ENCODE results near the gene EBI3. TPM values are rescaled to one million over a fixed set of nuclear protein-coding genes. Genes with fewer than 3 reads are reported as not detected.
"Not testable (repeated sequence)": the region's sequence is repeated elsewhere in the genome, so short reads cannot be mapped to it uniquely, and the experiment has no call there.

Gene EBI3
- total RNA-seq, 1 donor from 2014 or later, result 0.92 TPM

GRCh38 chr19:4198467-4199126 lies 30.7 kb upstream of the EBI3 start:
- no peak for DNase-seq
- no peak for ATAC-seq
- intact Hi-C loops (cut with micrococcal nuclease), result no loop called here

GRCh38 chr19:4199699-4200293 lies 29.5 kb upstream of the EBI3 start:
- ATAC-seq (no peak), DNase-seq (no peak)
- intact Hi-C loops (cut with micrococcal nuclease), result no loop called here

GRCh38 chr19:4200940-4201542 lies 28.3 kb upstream of the EBI3 start:
- ATAC-seq (no peak), DNase-seq (no peak)
- intact Hi-C loops (cut with micrococcal nuclease), result no loop called here

- intact Hi-C loops (cut with micrococcal nuclease), result no loop called here
- DNase-seq, result no peak
- ATAC-seq, result no peak
These were observed 27.5 kb upstream of the EBI3 start for GRCh38 chr19:4201798-4202197.

- intact Hi-C loops (cut with micrococcal nuclease), result no loop called here
- DNase-seq (no peak), ATAC-seq (no peak)
These were observed 22.4 kb upstream of the EBI3 start for GRCh38 chr19:4206818-4207484.

GRCh38 chr19:4208385-4209094 lies 20.8 kb upstream of the EBI3 start:
- DNase-seq (no peak), ATAC-seq (no peak)
- intact Hi-C loops (cut with micrococcal nuclease), result no loop called here

- ATAC-seq, result no peak
- DNase-seq, result no peak
- intact Hi-C loops (cut with micrococcal nuclease), result no loop called here
These were observed 19.1 kb upstream of the EBI3 start for GRCh38 chr19:4210166-4210731.

GRCh38 chr19:4213116-4213515 lies 16.2 kb upstream of the EBI3 start:
- intact Hi-C loops (cut with micrococcal nuclease), result no loop called here
- DNase-seq, result no peak
- ATAC-seq, result no peak

- intact Hi-C loops (cut with micrococcal nuclease), result no loop called here
- ATAC-seq (no peak), DNase-seq (no peak)
These were observed 13.5 kb upstream of the EBI3 start for GRCh38 chr19:4215807-4216206.

GRCh38 chr19:4216846-4217245 lies 12.5 kb upstream of the EBI3 start:
- ATAC-seq, result no peak
- DNase-seq, result no peak
- intact Hi-C loops (cut with micrococcal nuclease), result no loop called here

- ATAC-seq, result no peak
- intact Hi-C loops (cut with micrococcal nuclease), result no loop called here
These were observed 11.7 kb upstream of the EBI3 start for GRCh38 chr19:4217429-4218264.

GRCh38 chr19:4218523-4218922 lies 10.8 kb upstream of the EBI3 start:
- intact Hi-C loops (cut with micrococcal nuclease); DNase-seq; ATAC-seq: not testable (repeated sequence)

More at GRCh38 chr19:4217429-4218264, 11.7 kb upstream of the EBI3 start:
- DNase-seq, result no peak

- intact Hi-C loops (cut with micrococcal nuclease), result no loop called here
- no peak for ATAC-seq
- DNase-seq, result no peak
These were observed 9.1 kb upstream of the EBI3 start for GRCh38 chr19:4220188-4220587.

- no peak for DNase-seq
- ATAC-seq, result no peak
- intact Hi-C loops (cut with micrococcal nuclease), result no loop called here
These were observed 4.9 kb upstream of the EBI3 start for GRCh38 chr19:4224470-4224869.

- ATAC-seq (no peak), DNase-seq (no peak)
- intact Hi-C loops (cut with micrococcal nuclease), result no loop called here
These were observed 3.4 kb upstream of the EBI3 start for GRCh38 chr19:4225885-4226284.

- no peak for DNase-seq
- intact Hi-C loops (cut with micrococcal nuclease), result no loop called here
- ATAC-seq, result no peak
These were observed 1.6 kb upstream of the EBI3 start for GRCh38 chr19:4227771-4228170.

GRCh38 chr19:4228765-4229178 lies 551 bp upstream of the EBI3 start:
- DNase-seq, result no peak
- no peak for ATAC-seq
- intact Hi-C loops (cut with micrococcal nuclease), result no loop called here

GRCh38 chr19:4230237-4230636 lies 914 bp downstream of the EBI3 start:
- intact Hi-C loops (cut with micrococcal nuclease); ATAC-seq; DNase-seq: not testable (repeated sequence)

Data from left ventricle myocardium superior (tissue), 1 donor.